Loucy (cell line): Measurements from ENCODE around the gene TTL.

ENCODE experiments used
- CTCF ChIP-seq: fragments of 200-600 bp; sonication (generic); conservative IDR thresholded peaks from 2 replicates; pipeline ENCODE4 v1.5.1; 2014; ENCODE audit warnings: mild to moderate bottlenecking, antibody characterized with exemption, low read length
- EZH2phosphoT487 ChIP-seq: fragments of 200-600 bp; IDR thresholded peaks from 2 replicates; pipeline ENCODE4 v1.6.1; 2018; ENCODE audit warnings: antibody characterized with exemption, mild to moderate bottlenecking, moderate library complexity, borderline replicate concordance

GRCh38 chr2:112482309-112483041, 519 bp downstream of the TTL start:
- TF ChIP-seq CTCF (no peak), EZH2phosphoT487 (no peak)
